Gastroesophageal sphincter (tissue), 4 donors: ENCODE results near the gene IFIH1. TPM values are rescaled to one million over a fixed set of nuclear protein-coding genes. Genes with fewer than 3 reads are reported as not detected.

Experiments used
- ATAC-seq: fragments of 150-250 bp; one replicate; pipeline ENCODE4 v1.9.1; 2016; ENCODE audit warnings: mild to moderate bottlenecking, moderate library complexity
- H3K27ac ChIP-seq, 4 donors: fragments of 200-600 bp; sonication (generic) in 3 of 4; 1 replicate in 3 of 4; 2 replicates in 1 of 4; pipeline ENCODE4 v1.5.1; 2016 to 2019
- H3K27me3 ChIP-seq: fragments of 200-600 bp; sonication (generic); one replicate; pipeline ENCODE4 v1.5.1; 2019
- H3K36me3 ChIP-seq, 2 donors: fragments of 200-600 bp; sonication (generic); one replicate each; pipeline ENCODE4 v1.5.1; 2019; ENCODE audit warnings: control low read depth in 1 of 2
- H3K4me1 ChIP-seq, 3 donors: fragments of 200-600 bp; sonication (generic); 1 replicate in 2 of 3; 2 replicates in 1 of 3; pipeline ENCODE4 v1.5.1; 2016 to 2019; ENCODE audit warnings: control low read depth in 2 of 3
- H3K4me3 ChIP-seq, 2 donors: fragments of 200-600 bp; sonication (generic); one replicate each; pipeline ENCODE4 v1.5.1; 2019; ENCODE audit warnings: mild to moderate bottlenecking in 1 of 2, moderate library complexity in 1 of 2
- H3K9me3 ChIP-seq, 3 donors: fragments of 200-600 bp; sonication (generic); one replicate each; pipeline ENCODE4 v1.5.1; 2017 to 2019; ENCODE audit warnings: control low read depth in 2 of 3
- EP300 ChIP-seq: sonication (generic); formaldehyde crosslinking; IDR thresholded peaks from one replicate; pipeline ENCODE4 v1.6.1; 2017; ENCODE audit warnings: antibody characterized with exemption, mild to moderate bottlenecking
- POLR2A ChIP-seq, 2 donors: fragments of 450-650 bp; IDR thresholded peaks; one replicate each; pipeline ENCODE4 v1.6.1; 2017; ENCODE audit warnings: antibody characterized with exemption in 2 of 2, mild to moderate bottlenecking in 2 of 2, moderate library complexity in 1 of 2
- POLR2AphosphoS5 ChIP-seq: sonication (generic); formaldehyde crosslinking; IDR thresholded peaks from one replicate; pipeline ENCODE4 v1.6.1; 2017; ENCODE audit warnings: antibody characterized with exemption
- WGBS, 2 donors: methylation state at CpG; one replicate each; pipeline ENCODE4 v1.1.5; 2018; ENCODE audit warnings: low coverage in 1 of 2; 5-methylcytosine and 5-hydroxymethylcytosine counted together
- total RNA-seq, 4 donors: library from RNA; depleted of rRNA; stranded (reverse); fragments of >200 nt; gene quantifications; one replicate each; pipeline ENCODE4 v1.1.0, GENCODE V29; 2016
- TF ChIP-seq, protein P1 (sequence below), 4 experiments: fragments of 200-600 bp in 2 of 4; fragments of 450-650 bp in 2 of 4; sonication (generic) in 1 of 4; IDR thresholded peaks; one replicate each; pipeline ENCODE4 v1.5.1; 2017 to 2019; ENCODE audit warnings: antibody characterized with exemption in 4 of 4, mild to moderate bottlenecking in 2 of 4, moderate library complexity in 2 of 4

IFIH1 gene
- total RNA-seq, 4 donors from 2014 or later: 7.1 to 24.1 (median 16.1) TPM

DNA sequence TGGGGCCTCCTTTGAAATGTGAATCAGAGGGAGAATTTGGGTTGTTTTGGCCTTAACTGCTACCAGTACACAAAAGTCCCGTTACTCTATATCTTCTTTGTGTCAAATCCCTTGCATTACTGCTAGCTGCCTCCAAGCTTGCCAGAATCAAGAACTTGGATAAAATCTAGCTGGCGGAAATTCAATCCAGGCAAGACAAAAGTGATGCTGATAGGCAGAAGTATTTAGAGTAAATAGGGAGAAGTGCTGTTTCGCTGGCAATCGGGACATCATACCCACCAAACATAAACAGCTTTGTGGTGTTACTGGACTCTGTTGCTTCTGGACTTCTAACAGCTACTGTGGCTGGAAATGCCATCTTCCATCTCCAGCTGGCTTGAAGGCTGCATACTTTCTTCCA is 2.5 kb downstream of the IFIH1 start:
- H3K36me3 ChIP-seq: no peaks in the 10 kb centered on the region
- H3K27me3 ChIP-seq: no peaks in the 10 kb centered on the region
- TF ChIP-seq POLR2AphosphoS5 (no peak), EP300 (no peak), POLR2A (IDR thresholded peaks at IDR 0.05) (no peak)
- TF ChIP-seq, protein P1, sequence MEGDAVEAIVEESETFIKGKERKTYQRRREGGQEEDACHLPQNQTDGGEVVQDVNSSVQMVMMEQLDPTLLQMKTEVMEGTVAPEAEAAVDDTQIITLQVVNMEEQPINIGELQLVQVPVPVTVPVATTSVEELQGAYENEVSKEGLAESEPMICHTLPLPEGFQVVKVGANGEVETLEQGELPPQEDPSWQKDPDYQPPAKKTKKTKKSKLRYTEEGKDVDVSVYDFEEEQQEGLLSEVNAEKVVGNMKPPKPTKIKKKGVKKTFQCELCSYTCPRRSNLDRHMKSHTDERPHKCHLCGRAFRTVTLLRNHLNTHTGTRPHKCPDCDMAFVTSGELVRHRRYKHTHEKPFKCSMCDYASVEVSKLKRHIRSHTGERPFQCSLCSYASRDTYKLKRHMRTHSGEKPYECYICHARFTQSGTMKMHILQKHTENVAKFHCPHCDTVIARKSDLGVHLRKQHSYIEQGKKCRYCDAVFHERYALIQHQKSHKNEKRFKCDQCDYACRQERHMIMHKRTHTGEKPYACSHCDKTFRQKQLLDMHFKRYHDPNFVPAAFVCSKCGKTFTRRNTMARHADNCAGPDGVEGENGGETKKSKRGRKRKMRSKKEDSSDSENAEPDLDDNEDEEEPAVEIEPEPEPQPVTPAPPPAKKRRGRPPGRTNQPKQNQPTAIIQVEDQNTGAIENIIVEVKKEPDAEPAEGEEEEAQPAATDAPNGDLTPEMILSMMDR (IDR thresholded peaks at IDR 0.05): no peak
- H3K4me3 ChIP-seq: peak overlapping the region in 1 of 2 donors; percentile 8
- H3K27ac ChIP-seq: no peak overlapping the region
- 60 to 73% methylated on average over 4 of the region's 4 CpGs for WGBS, 2 donors
- no peak for ATAC-seq
- no peaks in the 10 kb centered on the region for H3K9me3 ChIP-seq
- peaks cover 0 to 64% (median 0%) of the 10 kb centered on the region in 3 donors for H3K4me1 ChIP-seq

DNA sequence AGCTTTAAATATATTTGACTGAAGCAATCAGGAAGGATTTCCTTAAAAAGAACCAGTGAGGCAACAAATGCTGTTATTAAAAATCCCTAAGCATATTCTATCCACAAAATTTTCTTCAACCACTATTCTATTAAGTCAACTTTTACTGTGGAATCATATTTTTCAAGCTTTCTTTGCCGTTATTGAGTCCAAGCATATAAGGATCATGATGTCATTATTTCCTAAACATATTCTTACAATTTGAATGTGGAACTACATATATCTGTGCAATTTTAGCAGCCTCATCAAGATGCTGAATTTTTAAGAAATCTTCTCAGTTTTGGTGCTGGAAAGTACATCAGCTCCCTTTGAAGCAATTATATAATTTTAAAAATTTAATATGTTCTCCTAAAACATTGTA is 5.6 kb downstream of the IFIH1 start:
- TF ChIP-seq POLR2AphosphoS5 (no peak), POLR2A (IDR thresholded peaks at IDR 0.05) (no peak), EP300 (no peak)
- TF ChIP-seq, protein P1 (IDR thresholded peaks at IDR 0.05): no peak
- ATAC-seq: no peak
- H3K27ac ChIP-seq: no peak overlapping the region
- WGBS, 2 donors: 86 to 92% methylated on average over 1 of the region's 1 CpG
- peaks cover 0 to 49% (median 0%) of the 10 kb centered on the region in 3 donors for H3K4me1 ChIP-seq
- H3K9me3 ChIP-seq: no peaks in the 10 kb centered on the region
- no peak overlapping the region for H3K4me3 ChIP-seq
- H3K36me3 ChIP-seq: peaks cover 0 to 26% of the 10 kb centered on the region in 2 donors
- no peaks in the 10 kb centered on the region for H3K27me3 ChIP-seq

DNA sequence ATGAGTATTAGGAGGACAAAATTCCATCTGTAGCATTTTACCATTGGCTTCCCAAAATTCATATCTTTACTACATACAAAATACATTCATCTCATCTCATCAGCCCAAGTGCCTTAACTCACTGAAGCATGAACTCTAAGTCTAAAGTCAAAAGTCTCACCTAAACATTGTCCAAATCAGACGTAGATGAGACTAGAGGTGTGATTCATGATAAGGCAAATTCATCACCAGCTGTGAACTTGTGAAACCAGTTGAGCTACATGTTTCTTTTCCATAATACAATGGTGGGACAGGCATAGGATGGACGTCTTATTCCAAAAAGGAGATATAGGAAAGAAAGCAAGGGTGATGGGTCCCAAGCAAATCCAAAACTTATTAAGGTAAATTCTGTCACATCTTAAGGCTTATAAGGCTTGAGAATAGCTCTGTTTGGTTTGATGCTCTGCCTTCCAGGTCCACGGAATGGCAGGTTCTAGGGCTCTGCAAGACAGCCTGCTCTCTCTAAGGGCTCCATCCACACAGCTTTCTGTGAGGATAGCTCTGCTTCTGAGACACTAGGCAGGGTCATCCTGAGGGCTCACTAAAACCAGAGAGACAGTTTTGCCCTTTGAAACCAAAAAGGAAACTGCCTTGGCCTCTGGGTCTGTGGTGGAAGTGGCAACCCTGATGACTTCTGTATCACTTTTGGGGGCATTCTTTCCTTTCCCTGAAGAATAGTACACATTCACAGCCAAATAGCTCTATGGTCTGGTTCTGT is 9.6 kb downstream of the IFIH1 start:
- peaks cover 0 to 12% (median 2%) of the 10 kb centered on the region in 3 donors for H3K4me1 ChIP-seq
- no peak for ATAC-seq
- peaks cover 0 to 31% of the 10 kb centered on the region in 2 donors for H3K36me3 ChIP-seq
- H3K27ac ChIP-seq: no peak overlapping the region
- H3K4me3 ChIP-seq: no peak overlapping the region
- H3K27me3 ChIP-seq: no peaks in the 10 kb centered on the region
- 93 to 96% methylated on average over 3 of the region's 3 CpGs for WGBS, 2 donors
- TF ChIP-seq EP300: no peak
- no peak for TF ChIP-seq POLR2A (IDR thresholded peaks at IDR 0.05)
- TF ChIP-seq, protein P1 (IDR thresholded peaks at IDR 0.05): no peak
- no peak for TF ChIP-seq POLR2AphosphoS5
- no peaks in the 10 kb centered on the region for H3K9me3 ChIP-seq

DNA sequence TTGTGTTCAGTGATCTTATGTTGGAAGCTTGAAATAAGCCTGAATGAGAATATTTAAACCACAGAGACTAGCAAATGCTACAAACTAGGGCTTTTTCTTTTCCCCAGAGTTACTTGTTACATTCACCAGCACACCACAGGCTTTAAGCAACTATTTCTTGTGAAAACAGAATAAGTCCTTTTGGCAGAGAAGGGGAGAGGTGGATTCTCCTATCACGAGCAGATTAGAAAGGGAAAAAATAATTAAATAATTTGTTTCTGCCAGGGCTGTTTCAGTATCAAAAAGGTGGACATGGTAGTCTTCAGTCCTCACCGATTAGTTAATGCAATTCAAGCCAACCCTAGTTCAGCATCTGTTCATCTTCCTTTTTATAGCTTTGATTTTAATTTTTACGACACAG is 12.6 kb downstream of the IFIH1 start:
- Histone ChIP-seq H3K4me3 (no peak overlapping the region), H3K27me3 (no peaks in the 10 kb centered on the region), H3K36me3 (peaks cover 0 to 32% of the 10 kb centered on the region in 2 donors), H3K27ac (peak overlapping the region in 2 of 4 donors; percentile 8 to 44), H3K9me3 (no peaks in the 10 kb centered on the region), H3K4me1 (peaks cover under 1 to 9% (median 2%) of the 10 kb centered on the region in 3 donors)
- WGBS, 2 donors: 66 to 74% methylated on average over 3 of the region's 3 CpGs
- no peak for ATAC-seq
- TF ChIP-seq EP300 (no peak), POLR2A (IDR thresholded peaks at IDR 0.05) (no peak), POLR2AphosphoS5 (no peak)
- TF ChIP-seq, protein P1 (IDR thresholded peaks at IDR 0.05): no peak

DNA sequence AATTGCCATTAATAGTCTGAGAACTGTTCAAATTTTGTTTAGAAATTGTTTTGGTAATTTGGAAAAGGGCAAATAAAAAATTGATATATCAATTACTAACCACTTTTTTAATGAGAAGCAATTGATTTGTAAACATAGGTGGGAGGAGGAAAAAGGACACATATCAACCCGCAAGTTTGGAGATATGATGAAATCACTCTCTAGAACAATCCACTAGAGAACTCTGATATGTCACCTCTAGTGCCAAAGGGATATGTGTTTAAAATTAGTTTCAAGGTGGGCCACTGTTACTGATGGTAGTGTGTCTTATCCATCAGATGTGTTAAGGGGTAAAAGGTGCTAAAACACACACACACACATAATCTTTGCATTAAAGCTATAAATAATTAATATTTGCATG is 16.6 kb downstream of the IFIH1 start:
- no peak for TF ChIP-seq EP300
- TF ChIP-seq POLR2AphosphoS5: no peak
- TF ChIP-seq POLR2A (IDR thresholded peaks at IDR 0.05): no peak
- TF ChIP-seq, protein P1 (IDR thresholded peaks at IDR 0.05): no peak
- WGBS, 2 donors: 100% methylated on average over 1 of the region's 1 CpG
- Histone ChIP-seq H3K9me3 (no peaks in the 10 kb centered on the region), H3K27ac (no peak overlapping the region), H3K27me3 (no peaks in the 10 kb centered on the region), H3K4me3 (no peak overlapping the region), H3K4me1 (peaks cover 2 to 34% (median 4%) of the 10 kb centered on the region in 3 donors), H3K36me3 (peaks cover 0 to 20% of the 10 kb centered on the region in 2 donors)
- ATAC-seq: no peak
